B cell (primary cell): Measurements from ENCODE around the gene APOOL. TPM values are rescaled to one million over a fixed set of nuclear protein-coding genes. Genes with fewer than 3 reads are reported as not detected.

Experiments used
- ATAC-seq: fragments of 200-7000 bp; cut with Tn5 transposase; one replicate; pipeline ENCODE4 v1.10.0; 2021; ENCODE audit warnings: low read depth, mild to moderate bottlenecking, moderate number of reproducible peaks, moderate library complexity
- CTCF ChIA-PET: fragments of 350-600 bp; sonication (Branson Sonifier 250); formaldehyde crosslinking; loops from one replicate; lab custom pipeline; 2021; ENCODE audit warnings: antibody characterized with exemption, inconsistent platforms; lab: Charles Lee
- POLR2A ChIA-PET: fragments of 350-600 bp; sonication (Branson Sonifier 250); formaldehyde crosslinking; loops from one replicate; lab custom pipeline; 2021; ENCODE audit warnings: antibody characterized with exemption; lab: Charles Lee
- DNase-seq: peaks from one replicate; pipeline ENCODE4 v3.0.0; 2013
- H2AFZ ChIP-seq: 2 replicates; pipeline ENCODE4 v1.6.1; 2012; ENCODE audit warnings: mild to moderate bottlenecking, low read depth, low read length; ENCODE audit not compliant: insufficient read depth, poor library complexity, severe bottlenecking
- H3K27ac ChIP-seq, 2 donors: 1 replicate in 1 of 2; 2 replicates in 1 of 2; pipeline ENCODE4 v1.5.1; 2012 to 2013; ENCODE audit warnings: low read length in 2 of 2, mild to moderate bottlenecking in 2 of 2, moderate library complexity in 1 of 2
- H3K27me3 ChIP-seq, 4 experiments: fragments of 200-600 bp in 1 of 4; sonication (generic) in 1 of 4; replicated peaks in 1 of 4; 1 replicate in 2 of 4; 2 replicates in 2 of 4; pipeline versions ENCODE4 v1.6.1 to v1.7.0; 2013 to 2016; ENCODE audit warnings: low read length in 3 of 4, mild to moderate bottlenecking in 2 of 4, mixed read lengths in 1 of 4, moderate library complexity in 1 of 4; ENCODE audit not compliant: insufficient read depth in 4 of 4, control insufficient read depth in 3 of 4; ENCODE audit errors: control extremely low read depth in 1 of 4
- H3K36me3 ChIP-seq, 2 experiments: replicated peaks in 1 of 2; 1 replicate in 1 of 2; 2 replicates in 1 of 2; pipeline versions ENCODE4 v1.6.1 to v1.7.1; 2013; ENCODE audit warnings: low read length in 1 of 2; ENCODE audit not compliant: insufficient read depth in 2 of 2, control insufficient read depth in 1 of 2; ENCODE audit errors: control extremely low read depth in 1 of 2, extremely low read depth in 1 of 2
- H3K4me1 ChIP-seq, 2 donors: fragments of 200-600 bp in 1 of 2; sonication (generic) in 1 of 2; 1 replicate in 1 of 2; 2 replicates in 1 of 2; pipeline versions ENCODE4 v1.5.1 to v1.6.1; 2013 to 2017; ENCODE audit warnings: low read length in 2 of 2; ENCODE audit not compliant: control insufficient read depth in 2 of 2, insufficient read depth in 2 of 2
- H3K4me2 ChIP-seq: replicated peaks from 2 replicates; pipeline ENCODE3; 2012; ENCODE audit warnings: mild to moderate bottlenecking, low read depth, low read length; ENCODE audit not compliant: poor library complexity, severe bottlenecking
- H3K4me3 ChIP-seq, 5 experiments: fragments of 200-600 bp in 1 of 5; sonication (generic) in 1 of 5; 1 replicate in 3 of 5; 2 replicates in 2 of 5; pipeline versions ENCODE4 v1.5.1 to v1.7.0; 2011 to 2016; ENCODE audit warnings: low read length in 4 of 5, mild to moderate bottlenecking in 4 of 5, low read depth in 2 of 5, control low read depth in 1 of 5, moderate library complexity in 1 of 5; ENCODE audit not compliant: insufficient read depth in 1 of 5; ENCODE audit errors: control extremely low read depth in 1 of 5, extremely low read depth in 1 of 5
- H3K79me2 ChIP-seq: fragments of 200-600 bp; sonication (generic); one replicate; pipeline ENCODE4 v1.6.0; 2016; ENCODE audit warnings: low read length; ENCODE audit not compliant: control insufficient read depth, insufficient read depth
- H3K9ac ChIP-seq: fragments of 200-600 bp; sonication (generic); 2 replicates; pipeline ENCODE4 v1.6.1; 2017; ENCODE audit warnings: mild to moderate bottlenecking, low read length, moderate library complexity
- H3K9me3 ChIP-seq, 3 donors: one replicate each; pipeline versions ENCODE4 v1.6.1 to v1.7.1; 2013; ENCODE audit warnings: low read length in 2 of 3; ENCODE audit not compliant: control insufficient read depth in 2 of 3, insufficient read depth in 1 of 3; ENCODE audit errors: control extremely low read depth in 1 of 3
- H4K20me1 ChIP-seq: 2 replicates; pipeline ENCODE4 v1.6.0; 2012; ENCODE audit warnings: mild to moderate bottlenecking, low read length; ENCODE audit not compliant: insufficient read depth, control insufficient read depth, poor library complexity, severe bottlenecking
- H3K27ac Mint-ChIP-seq: one replicate; pipeline ENCODE4 v1.8.0; 2021; ENCODE audit warnings: mixed read lengths
- H3K27me3 Mint-ChIP-seq: one replicate; pipeline ENCODE4 v1.8.0; 2021; ENCODE audit warnings: mixed read lengths
- H3K4me1 Mint-ChIP-seq: one replicate; pipeline ENCODE4 v1.8.0; 2021; ENCODE audit warnings: mixed read lengths
- H3K4me3 Mint-ChIP-seq: one replicate; pipeline ENCODE4 v1.8.0; 2021; ENCODE audit warnings: mixed read lengths
- H3K9me3 Mint-ChIP-seq: one replicate; pipeline ENCODE4 v1.8.0; 2022; ENCODE audit warnings: mixed read lengths; ENCODE audit not compliant: insufficient read depth
- EZH2 ChIP-seq: IDR thresholded peaks from 2 replicates; pipeline ENCODE4 v1.6.1; 2012; ENCODE audit warnings: borderline replicate concordance, low read depth, mild to moderate bottlenecking, moderate library complexity, low read length; ENCODE audit not compliant: insufficient read depth, poor library complexity, severe bottlenecking
- WGBS: methylation state at CpG from one replicate; pipeline ENCODE4 v1.1.5; 2013; ENCODE audit warnings: missing lambda C conversion rate; ENCODE audit not compliant: insufficient coverage; 5-methylcytosine and 5-hydroxymethylcytosine counted together
- intact Hi-C: fragments of 100-400 bp; cut with micrococcal nuclease; formaldehyde crosslinking; loops from one replicate; pipeline ENCODE4 v1.10.0; 2022
- polyA plus RNA-seq: library from polyadenylated mRNA; depleted of rRNA; stranded (reverse); fragments of >200 nt; gene quantifications from 2 replicates; pipeline ENCODE4 v1.2.3, GENCODE V29; 2012
- total RNA-seq, 2 donors: library from RNA; stranded (reverse); fragments of 120-200 nt in 1 of 2; gene quantifications; 1 replicate in 1 of 2; 2 replicates in 1 of 2; pipeline versions ENCODE4 v1.2.3 to v1.2.4, GENCODE V29; 2013 to 2022
- TF ChIP-seq, protein P1 (sequence below): fragments of 200-600 bp; IDR thresholded peaks from one replicate; pipeline ENCODE4 v1.8.0; 2022; ENCODE audit warnings: antibody characterized with exemption, mild to moderate bottlenecking

Gene APOOL
- total and polyA plus RNA-seq, 2 donors (not counting 1 experiment from before 2014, with no cell fraction given): 1.8 to 9.7 TPM

DNA sequence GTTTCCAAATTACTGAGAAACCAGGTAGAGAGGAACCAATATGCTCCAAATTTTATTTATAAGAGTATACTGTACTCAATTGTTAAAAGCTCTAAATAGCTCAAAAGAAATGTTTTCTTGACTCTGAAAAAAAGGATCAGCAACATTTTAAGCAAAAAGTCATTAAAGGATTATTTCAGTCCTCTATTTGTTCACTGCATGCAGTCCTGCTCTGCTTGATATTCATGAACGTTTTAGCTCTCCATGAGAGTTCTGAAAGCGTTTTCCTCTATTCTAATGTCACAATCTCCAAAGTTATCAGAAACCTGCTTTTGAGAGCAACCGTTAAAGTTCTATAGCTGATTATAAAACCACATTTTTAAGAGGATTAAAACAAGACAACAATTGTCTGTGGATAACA is 110.5 kb downstream of the APOOL start:
- Mint-ChIP-seq H3K9me3 (no peaks in the 10 kb centered on the region), H3K4me3 (no peak overlapping the region), H3K4me1 (no peaks in the 10 kb centered on the region), H3K27me3 (no peaks in the 10 kb centered on the region), H3K27ac (no peak overlapping the region)
- no peak for TF ChIP-seq EZH2
- TF ChIP-seq, protein P1, sequence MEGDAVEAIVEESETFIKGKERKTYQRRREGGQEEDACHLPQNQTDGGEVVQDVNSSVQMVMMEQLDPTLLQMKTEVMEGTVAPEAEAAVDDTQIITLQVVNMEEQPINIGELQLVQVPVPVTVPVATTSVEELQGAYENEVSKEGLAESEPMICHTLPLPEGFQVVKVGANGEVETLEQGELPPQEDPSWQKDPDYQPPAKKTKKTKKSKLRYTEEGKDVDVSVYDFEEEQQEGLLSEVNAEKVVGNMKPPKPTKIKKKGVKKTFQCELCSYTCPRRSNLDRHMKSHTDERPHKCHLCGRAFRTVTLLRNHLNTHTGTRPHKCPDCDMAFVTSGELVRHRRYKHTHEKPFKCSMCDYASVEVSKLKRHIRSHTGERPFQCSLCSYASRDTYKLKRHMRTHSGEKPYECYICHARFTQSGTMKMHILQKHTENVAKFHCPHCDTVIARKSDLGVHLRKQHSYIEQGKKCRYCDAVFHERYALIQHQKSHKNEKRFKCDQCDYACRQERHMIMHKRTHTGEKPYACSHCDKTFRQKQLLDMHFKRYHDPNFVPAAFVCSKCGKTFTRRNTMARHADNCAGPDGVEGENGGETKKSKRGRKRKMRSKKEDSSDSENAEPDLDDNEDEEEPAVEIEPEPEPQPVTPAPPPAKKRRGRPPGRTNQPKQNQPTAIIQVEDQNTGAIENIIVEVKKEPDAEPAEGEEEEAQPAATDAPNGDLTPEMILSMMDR: no peak
- Histone ChIP-seq H3K4me3 (no peak overlapping the region), H4K20me1 (no peaks in the 10 kb centered on the region), H3K9me3 (no peaks in the 10 kb centered on the region), H3K36me3 (no peaks in the 10 kb centered on the region), H3K27ac (no peak overlapping the region), H3K27me3 (no peaks in the 10 kb centered on the region), H3K79me2 (no peaks in the 10 kb centered on the region), H3K4me2 (no peak overlapping the region), H3K9ac (no peak overlapping the region), H2AFZ (no peak overlapping the region), H3K4me1 (no peaks in the 10 kb centered on the region)
- intact Hi-C loops: no loop called here
- ATAC-seq (no peak), DNase-seq (no peak)
- ChIA-PET POLR2A (no interaction called here), CTCF (interaction anchor here (1.3 kb wide), 1 partner anchor 431 kb away, joined by 4 read pairs; no protein-coding TSS in a partner anchor)
- WGBS: no CpG with 5 or more reads among the region's 3 CpGs

DNA sequence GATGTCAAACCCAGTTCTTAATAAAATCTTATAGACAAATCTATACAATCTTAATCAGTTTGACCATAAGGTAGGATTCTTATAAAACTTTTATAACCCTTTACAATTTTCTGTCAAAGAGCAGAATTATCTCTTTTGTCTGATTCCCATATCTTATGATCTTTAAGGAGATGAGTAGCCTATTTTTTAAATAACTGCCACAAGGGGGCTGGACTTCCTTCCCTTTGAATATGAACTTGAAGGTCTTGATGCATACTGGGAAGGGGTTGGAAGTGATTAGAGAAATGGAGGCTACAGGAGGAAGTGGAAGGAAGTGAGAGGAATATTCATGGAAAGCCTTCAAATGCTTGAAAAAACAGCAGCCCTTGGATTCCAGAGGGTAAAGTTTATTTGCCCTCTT is 111.1 kb downstream of the APOOL start:
- TF ChIP-seq, protein P1: no peak
- TF ChIP-seq EZH2: no peak
- no peak overlapping the region for H2AFZ ChIP-seq
- intact Hi-C loops: no loop called here
- H3K4me1 ChIP-seq: no peaks in the 10 kb centered on the region
- no peaks in the 10 kb centered on the region for H3K79me2 ChIP-seq
- DNase-seq: no peak
- H3K27me3 Mint-ChIP-seq: no peaks in the 10 kb centered on the region
- ATAC-seq: no peak
- no peaks in the 10 kb centered on the region for H3K9me3 ChIP-seq
- no peaks in the 10 kb centered on the region for H4K20me1 ChIP-seq
- H3K27me3 ChIP-seq: no peaks in the 10 kb centered on the region
- no peak overlapping the region for H3K4me3 Mint-ChIP-seq
- ChIA-PET CTCF (no interaction called here), POLR2A (no interaction called here)
- H3K4me3 ChIP-seq: no peak overlapping the region
- H3K4me2 ChIP-seq: no peak overlapping the region
- H3K9ac ChIP-seq: no peak overlapping the region
- no peaks in the 10 kb centered on the region for H3K9me3 Mint-ChIP-seq
- H3K4me1 Mint-ChIP-seq: no peaks in the 10 kb centered on the region
- no peaks in the 10 kb centered on the region for H3K36me3 ChIP-seq
- no peak overlapping the region for H3K27ac Mint-ChIP-seq
- no peak overlapping the region for H3K27ac ChIP-seq
